Mucosa of stomach (tissue), 1 donor: ENCODE data around the gene CDRT4.
"Not testable (repeated sequence)": the region's sequence is repeated elsewhere in the genome, so short reads cannot be mapped to it uniquely, and the experiment has no call there.

ENCODE experiments used
- H3K27me3 ChIP-seq: one replicate; pipeline ENCODE4 v1.7.0; 2013; ENCODE audit warnings: mild to moderate bottlenecking, low read length; ENCODE audit not compliant: control insufficient read depth, insufficient read depth
- H3K36me3 ChIP-seq: one replicate; pipeline ENCODE4 v1.7.0; 2013; ENCODE audit warnings: low read length; ENCODE audit not compliant: control insufficient read depth, insufficient read depth
- H3K4me1 ChIP-seq: one replicate; pipeline ENCODE4 v1.7.0; 2013; ENCODE audit warnings: mild to moderate bottlenecking, low read length; ENCODE audit not compliant: control insufficient read depth, insufficient read depth
- H3K4me3 ChIP-seq: one replicate; pipeline ENCODE4 v1.7.0; 2013; ENCODE audit warnings: low read length
- H3K9ac ChIP-seq: one replicate; pipeline ENCODE4 v1.7.0; 2013; ENCODE audit warnings: mild to moderate bottlenecking, low read length, moderate library complexity
- H3K9me3 ChIP-seq: one replicate; pipeline ENCODE4 v1.7.0; 2013; ENCODE audit warnings: mild to moderate bottlenecking, low read length, moderate library complexity; ENCODE audit not compliant: control insufficient read depth
- donor health status: Pancreatic carcinoma.

The CDRT4 gene

DNA sequence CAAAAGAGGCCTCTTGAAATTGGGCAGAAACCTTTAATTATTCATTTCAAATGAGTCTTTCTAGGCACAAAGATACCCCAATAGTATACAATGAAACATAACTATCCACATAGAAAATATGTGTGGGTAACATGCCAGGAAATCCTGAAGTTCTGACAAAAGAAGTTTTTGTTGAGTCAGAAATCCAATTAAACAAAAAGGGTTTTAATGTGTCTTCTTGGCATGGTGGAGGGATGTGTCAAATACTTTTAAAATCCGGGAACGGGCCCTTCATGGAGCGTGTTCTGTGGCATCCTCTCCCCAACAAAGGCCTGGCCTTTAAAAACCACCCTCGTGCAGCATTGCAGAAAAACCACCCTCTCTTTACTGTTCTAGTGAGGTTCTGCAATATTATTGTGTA lies 14.2 kb downstream of the CDRT4 start:
- no peaks in the 10 kb centered on the region for H3K9me3 ChIP-seq

DNA sequence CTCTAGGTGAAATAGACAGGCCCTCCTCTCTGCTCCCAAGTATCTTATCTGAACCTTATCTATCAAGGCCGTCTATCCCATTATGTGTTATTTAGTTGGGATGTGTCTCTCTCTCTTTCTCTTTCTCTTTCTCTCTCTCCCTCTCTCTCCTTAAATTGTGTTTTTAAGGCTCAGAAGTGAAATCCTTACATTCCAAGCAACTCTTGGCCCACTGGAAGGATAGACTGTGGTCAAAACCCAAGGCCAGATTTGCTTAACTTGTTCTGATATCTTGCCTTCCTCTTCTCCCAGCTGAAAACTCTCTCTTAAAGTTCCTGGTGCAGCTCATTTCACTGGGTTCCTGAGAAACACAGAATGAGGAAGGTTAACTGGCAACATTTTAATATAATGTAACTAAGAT lies 14.7 kb downstream of the CDRT4 start:
- peaks cover 2% of the 10 kb centered on the region for H3K4me1 ChIP-seq
- H3K9me3 ChIP-seq = no peaks in the 10 kb centered on the region
- H3K36me3 ChIP-seq = no peaks in the 10 kb centered on the region
- no peaks in the 10 kb centered on the region for H3K27me3 ChIP-seq
- no peak overlapping the region for H3K9ac ChIP-seq
- no peak overlapping the region for H3K4me3 ChIP-seq

More for the DNA sequence above, 14.2 kb downstream of the CDRT4 start:
- H3K4me1 ChIP-seq = peaks cover 3% of the 10 kb centered on the region
- H3K9ac ChIP-seq = no peak overlapping the region
- no peak overlapping the region for H3K4me3 ChIP-seq
- no peaks in the 10 kb centered on the region for H3K27me3 ChIP-seq
- H3K36me3 ChIP-seq = no peaks in the 10 kb centered on the region

DNA sequence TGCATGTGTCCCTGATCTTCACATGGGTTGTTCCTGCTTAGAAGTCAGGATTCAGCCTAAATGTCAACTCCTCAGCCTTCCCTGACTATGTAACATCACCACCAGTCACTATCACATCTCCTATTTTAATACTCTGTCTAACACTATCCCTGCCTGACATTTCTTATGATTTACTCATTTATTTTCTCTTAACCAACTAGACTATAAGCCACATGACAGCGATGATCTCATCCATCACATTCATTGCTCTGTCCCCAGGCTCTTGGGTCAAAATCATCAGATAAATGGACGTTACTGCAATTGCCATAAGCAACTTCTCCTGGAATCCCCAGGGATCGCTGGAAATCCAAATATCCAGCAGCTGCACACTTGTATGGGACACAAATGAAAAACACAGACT lies 15.7 kb downstream of the CDRT4 start:
- Histone ChIP-seq H3K4me1 (no peaks in the 10 kb centered on the region), H3K9ac (no peak overlapping the region), H3K27me3 (no peaks in the 10 kb centered on the region), H3K4me3 (no peak overlapping the region), H3K36me3 (no peaks in the 10 kb centered on the region), H3K9me3 (no peaks in the 10 kb centered on the region)

DNA sequence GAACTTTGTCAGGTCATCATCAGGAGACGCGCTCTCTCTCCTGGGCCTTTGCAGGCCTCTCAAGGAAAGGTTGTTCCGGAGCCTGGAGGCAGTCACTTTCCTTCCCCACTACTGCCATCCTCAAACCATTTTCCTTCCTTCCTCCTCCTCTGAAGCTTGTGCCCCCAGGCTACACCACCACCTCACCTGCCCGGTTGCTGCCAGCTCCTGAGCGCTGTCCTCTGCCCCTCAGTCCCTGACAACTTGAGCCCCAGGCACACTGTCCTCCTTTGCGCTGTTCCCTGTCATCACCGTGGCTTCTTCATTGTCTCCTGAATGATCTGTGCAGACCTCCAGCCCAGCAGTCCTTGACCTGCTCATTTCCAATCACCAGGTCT lies 18.9 kb downstream of the CDRT4 start:
- Histone ChIP-seq H3K9me3 (no peaks in the 10 kb centered on the region), H3K9ac (no peak overlapping the region), H3K36me3 (no peaks in the 10 kb centered on the region), H3K4me3 (no peak overlapping the region), H3K4me1 (no peaks in the 10 kb centered on the region), H3K27me3 (no peaks in the 10 kb centered on the region)

DNA sequence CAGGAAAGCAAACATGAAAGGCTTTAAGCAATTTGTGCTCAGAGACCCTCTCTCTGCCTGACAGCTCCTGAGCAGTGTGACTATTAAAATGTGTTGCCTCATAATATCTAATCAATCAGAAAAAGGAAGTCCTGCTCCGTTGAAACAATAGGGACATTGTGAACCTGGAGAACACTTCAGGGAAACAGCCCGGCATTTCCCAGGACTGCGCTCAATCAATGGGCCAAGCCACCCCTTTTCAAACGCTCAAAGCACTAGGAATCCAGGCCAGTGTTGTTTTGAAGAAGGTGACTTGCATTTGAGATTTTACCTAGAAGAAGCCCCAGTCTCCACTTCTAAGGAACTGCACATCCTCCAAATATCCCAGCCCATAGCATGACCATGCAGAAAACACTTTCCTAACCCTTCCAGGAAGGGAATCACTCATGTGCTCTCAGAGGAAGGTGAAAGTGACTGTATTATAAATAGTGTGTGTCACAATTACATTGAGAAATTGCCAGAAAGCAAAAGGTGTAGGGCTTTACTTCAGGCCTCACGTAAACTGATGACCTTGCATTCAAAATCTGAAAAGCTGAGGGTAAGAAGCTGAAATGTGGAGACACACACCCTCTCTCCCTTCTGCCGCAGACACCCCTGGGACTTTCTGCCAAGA lies 19.4 kb downstream of the CDRT4 start:
- H3K36me3 ChIP-seq = no peaks in the 10 kb centered on the region
- no peak overlapping the region for H3K9ac ChIP-seq
- no peaks in the 10 kb centered on the region for H3K9me3 ChIP-seq
- no peak overlapping the region for H3K4me3 ChIP-seq
- H3K4me1 ChIP-seq = no peaks in the 10 kb centered on the region
- no peaks in the 10 kb centered on the region for H3K27me3 ChIP-seq

DNA sequence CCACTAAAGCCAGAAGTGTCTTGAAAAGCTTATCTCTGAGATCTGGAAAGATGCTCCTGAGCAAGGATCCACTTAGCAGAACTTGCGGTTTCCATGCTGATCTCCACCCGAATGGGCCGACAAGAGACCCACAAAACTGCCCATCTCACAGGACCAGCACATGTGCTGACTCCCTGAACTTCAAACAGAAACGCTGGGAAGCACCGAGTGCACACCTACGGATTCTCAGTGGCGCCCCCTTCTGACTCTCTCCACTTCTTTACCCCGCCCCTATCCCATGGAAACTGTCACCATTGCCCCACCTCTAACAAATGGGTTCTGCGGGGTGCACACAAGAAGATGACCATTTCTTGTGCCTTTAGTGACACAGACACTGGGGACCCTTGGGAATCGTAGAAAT lies 21.4 kb downstream of the CDRT4 start:
- H3K36me3 ChIP-seq = no peaks in the 10 kb centered on the region
- H3K4me3 ChIP-seq = no peak overlapping the region
- H3K4me1 ChIP-seq = no peaks in the 10 kb centered on the region
- no peaks in the 10 kb centered on the region for H3K9me3 ChIP-seq
- no peaks in the 10 kb centered on the region for H3K27me3 ChIP-seq
- H3K9ac ChIP-seq = no peak overlapping the region

DNA sequence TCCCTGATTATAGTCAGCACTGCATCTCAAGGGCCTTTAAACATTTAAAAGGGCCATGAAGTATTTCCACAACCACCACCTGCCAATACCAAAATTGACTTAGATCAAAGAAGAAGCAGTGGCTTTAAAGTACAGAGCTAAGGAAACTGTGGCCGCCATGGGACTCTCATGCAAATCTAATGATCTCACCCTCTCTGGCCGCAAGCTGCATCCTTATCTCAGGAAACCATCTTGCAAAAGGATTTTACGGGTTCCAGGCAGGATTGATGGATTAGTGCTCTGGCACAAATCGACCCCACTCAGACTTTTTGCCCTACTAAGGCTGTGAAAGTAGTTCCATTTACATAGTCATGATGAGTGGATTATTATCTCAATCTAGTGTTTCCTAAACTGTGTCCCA lies 22.6 kb downstream of the CDRT4 start:
- Histone ChIP-seq H3K9ac (no peak overlapping the region), H3K36me3 (no peaks in the 10 kb centered on the region), H3K27me3 (no peaks in the 10 kb centered on the region), H3K9me3 (no peaks in the 10 kb centered on the region), H3K4me3 (no peak overlapping the region), H3K4me1 (no peaks in the 10 kb centered on the region)

DNA sequence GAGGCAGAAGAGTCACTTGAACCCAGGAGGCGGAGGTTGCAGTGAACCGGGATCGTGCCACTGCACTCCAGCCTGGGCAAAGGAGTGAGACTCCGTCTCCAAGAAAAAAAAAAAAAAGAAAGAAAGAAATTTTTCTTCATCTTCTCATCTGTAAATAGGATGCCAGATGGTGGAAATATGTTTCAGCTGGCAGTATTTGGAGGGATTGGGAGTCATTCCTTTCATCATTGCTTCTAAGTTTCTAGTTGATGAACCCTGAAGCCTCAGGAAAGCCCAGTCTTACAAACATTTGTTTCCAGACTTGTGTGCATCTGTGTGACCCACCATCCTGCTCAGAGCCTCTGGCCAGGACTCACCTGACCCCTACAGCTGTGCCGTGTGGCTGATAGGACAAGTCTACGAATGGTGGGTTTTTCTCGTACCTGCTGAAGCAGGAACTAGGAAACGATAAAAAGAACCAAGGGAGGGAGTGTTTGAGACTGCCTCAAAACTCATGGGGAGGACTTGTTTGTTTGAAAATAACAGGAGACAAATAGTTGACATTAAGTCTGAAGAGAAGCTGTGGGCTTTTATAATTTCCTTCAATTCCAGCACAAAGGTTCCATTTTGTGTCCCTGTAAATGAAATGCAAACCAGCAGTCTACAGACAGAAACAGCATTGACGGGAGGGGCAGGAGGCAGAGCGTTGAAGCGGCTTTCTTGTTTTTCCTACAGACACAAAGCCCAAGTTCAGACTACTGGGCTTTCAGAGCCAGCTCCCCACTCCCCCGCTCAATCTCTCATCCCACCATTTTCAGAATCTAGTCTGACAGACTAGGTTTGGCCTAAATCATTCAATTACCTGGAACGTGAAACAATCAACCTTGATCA lies 24.9 kb downstream of the CDRT4 start:
- H3K9ac ChIP-seq = no peak overlapping the region
- no peak overlapping the region for H3K4me3 ChIP-seq
- H3K9me3 ChIP-seq = no peaks in the 10 kb centered on the region

DNA sequence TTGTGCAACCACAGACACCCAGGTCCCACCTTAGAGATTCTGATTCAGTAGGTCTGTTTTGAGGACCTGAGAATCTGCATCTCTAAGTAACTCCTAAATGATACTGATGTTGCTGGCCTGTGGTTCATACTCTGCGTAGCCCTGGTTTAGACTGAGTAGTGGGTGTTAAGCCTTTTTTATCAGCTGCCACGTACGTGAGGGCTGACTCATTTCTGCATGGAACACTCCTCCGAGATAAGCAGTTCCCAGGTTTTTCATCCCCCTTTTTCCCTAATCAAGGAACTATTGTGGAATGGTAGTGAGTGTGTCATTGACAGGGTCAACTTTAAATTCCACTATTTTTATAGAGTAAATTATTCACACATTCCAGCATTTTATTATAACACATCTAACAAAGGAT lies 26.1 kb downstream of the CDRT4 start:
- no peak overlapping the region for H3K4me3 ChIP-seq
- H3K9me3 ChIP-seq = no peaks in the 10 kb centered on the region
- no peaks in the 10 kb centered on the region for H3K36me3 ChIP-seq
- no peak overlapping the region for H3K9ac ChIP-seq
- H3K27me3 ChIP-seq = no peaks in the 10 kb centered on the region
- peaks cover 7% of the 10 kb centered on the region for H3K4me1 ChIP-seq

More for the DNA sequence above, 24.9 kb downstream of the CDRT4 start:
- no peaks in the 10 kb centered on the region for H3K27me3 ChIP-seq
- H3K4me1 ChIP-seq = no peaks in the 10 kb centered on the region
- no peaks in the 10 kb centered on the region for H3K36me3 ChIP-seq

DNA sequence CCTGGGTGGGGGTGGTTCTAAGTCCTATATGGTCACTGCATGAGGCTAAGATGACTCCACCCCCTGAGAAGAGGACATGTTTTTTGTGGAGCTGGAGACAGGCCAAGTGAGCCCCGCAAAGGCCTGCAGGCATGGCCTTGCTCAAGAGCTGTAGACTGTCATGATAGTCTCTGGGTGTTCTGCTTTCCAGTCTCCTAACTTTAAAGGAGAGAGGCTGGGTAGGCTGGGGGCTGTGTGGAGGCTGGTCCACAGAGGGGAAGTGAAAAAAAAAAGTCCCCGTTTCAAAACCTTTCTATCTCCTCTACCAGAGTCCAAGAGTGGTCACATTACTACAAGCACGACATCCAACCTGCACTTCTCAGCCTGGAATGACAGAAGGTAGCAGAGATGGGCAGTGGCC lies 27.1 kb downstream of the CDRT4 start:
- H3K27me3 ChIP-seq = no peaks in the 10 kb centered on the region
- no peaks in the 10 kb centered on the region for H3K9me3 ChIP-seq
- H3K36me3 ChIP-seq = no peaks in the 10 kb centered on the region
- no peak overlapping the region for H3K9ac ChIP-seq
- peaks cover 9% of the 10 kb centered on the region for H3K4me1 ChIP-seq
- no peak overlapping the region for H3K4me3 ChIP-seq

DNA sequence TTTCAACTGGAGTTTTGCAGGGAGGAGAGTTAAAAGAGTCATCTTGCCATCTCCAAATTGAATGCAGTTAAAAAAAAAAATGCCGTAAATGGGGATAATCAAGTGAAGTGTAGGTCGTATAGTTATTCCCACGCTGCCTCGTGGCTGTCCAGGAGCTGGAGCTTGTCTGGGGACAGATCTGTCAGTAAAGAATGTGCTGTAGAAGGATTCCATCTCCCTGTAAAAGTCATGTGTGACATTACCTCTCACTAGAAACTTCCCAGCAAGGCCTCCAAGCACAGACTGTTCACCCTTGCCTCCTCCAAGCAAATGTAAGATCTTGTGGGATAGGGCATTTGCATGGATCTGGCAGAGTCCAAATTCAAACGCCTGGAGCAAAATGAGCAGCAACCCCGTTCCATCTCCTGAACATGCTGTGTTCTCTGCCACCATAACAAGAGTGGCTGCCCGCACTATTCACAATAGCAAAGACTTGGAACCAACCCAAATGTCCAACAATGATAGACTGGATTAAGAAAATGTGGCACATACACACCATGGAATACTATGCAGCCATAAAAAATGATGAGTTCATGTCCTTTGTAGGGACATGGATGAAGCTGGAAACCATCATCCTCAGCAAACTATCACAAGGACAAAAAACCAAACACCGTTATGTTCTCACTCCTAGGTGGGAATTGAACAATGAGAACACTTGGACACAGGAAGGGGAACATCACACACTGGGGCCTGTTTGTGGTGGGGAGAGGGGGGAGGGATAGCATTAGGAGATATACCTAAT lies 28.0 kb downstream of the CDRT4 start:
- H3K36me3 ChIP-seq, H3K4me1 ChIP-seq, H3K27me3 ChIP-seq, H3K4me3 ChIP-seq, H3K9me3 ChIP-seq, H3K9ac ChIP-seq: not testable (repeated sequence)

DNA sequence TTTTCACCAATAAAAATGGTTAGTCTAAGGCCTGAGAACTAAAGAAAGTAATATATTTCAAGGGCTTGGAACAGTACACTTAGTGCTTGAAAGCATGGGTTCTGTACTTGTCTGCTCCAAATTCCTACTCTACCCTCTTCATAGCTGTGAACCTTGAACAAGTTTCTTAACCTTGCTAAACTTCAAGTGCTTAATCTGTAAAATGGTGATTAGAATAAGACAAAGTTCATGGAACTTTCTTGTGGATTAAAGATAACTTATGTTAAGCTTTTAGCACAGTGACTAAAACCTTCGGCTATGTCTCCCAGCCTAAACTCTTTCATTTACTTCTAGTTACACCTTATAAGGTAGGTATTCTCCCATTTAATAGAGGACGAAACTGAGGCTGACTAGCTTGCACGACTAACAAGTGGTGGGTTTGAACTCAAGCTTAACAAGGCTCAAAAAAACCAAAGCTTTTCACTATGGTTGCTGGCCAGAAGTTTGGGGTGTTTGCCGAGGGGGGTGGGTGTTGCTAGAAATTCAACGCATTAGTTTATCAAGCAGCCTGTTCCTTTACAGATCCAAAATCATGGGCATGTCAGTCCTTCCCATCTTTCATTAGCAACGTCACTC lies 28.8 kb downstream of the CDRT4 start:
- peaks cover 9% of the 10 kb centered on the region for H3K4me1 ChIP-seq
- no peak overlapping the region for H3K9ac ChIP-seq
- H3K36me3 ChIP-seq = no peaks in the 10 kb centered on the region
- no peaks in the 10 kb centered on the region for H3K9me3 ChIP-seq
- no peaks in the 10 kb centered on the region for H3K27me3 ChIP-seq
- H3K4me3 ChIP-seq = no peak overlapping the region
